GM19463 (cell line): ENCODE results near the gene ITPKC.
"Not testable (repeated sequence)": the region's sequence is repeated elsewhere in the genome, so short reads cannot be mapped to it uniquely, and the experiment has no call there.

Experiments
- ATAC-seq: cut with Tn5 transposase; IDR thresholded peaks from one replicate; pipeline ENCODE4 v1.9.1; 2021; ENCODE audit warnings: mild to moderate bottlenecking, moderate library complexity; ENCODE audit not compliant: unreplicated experiment

Gene ITPKC

DNA sequence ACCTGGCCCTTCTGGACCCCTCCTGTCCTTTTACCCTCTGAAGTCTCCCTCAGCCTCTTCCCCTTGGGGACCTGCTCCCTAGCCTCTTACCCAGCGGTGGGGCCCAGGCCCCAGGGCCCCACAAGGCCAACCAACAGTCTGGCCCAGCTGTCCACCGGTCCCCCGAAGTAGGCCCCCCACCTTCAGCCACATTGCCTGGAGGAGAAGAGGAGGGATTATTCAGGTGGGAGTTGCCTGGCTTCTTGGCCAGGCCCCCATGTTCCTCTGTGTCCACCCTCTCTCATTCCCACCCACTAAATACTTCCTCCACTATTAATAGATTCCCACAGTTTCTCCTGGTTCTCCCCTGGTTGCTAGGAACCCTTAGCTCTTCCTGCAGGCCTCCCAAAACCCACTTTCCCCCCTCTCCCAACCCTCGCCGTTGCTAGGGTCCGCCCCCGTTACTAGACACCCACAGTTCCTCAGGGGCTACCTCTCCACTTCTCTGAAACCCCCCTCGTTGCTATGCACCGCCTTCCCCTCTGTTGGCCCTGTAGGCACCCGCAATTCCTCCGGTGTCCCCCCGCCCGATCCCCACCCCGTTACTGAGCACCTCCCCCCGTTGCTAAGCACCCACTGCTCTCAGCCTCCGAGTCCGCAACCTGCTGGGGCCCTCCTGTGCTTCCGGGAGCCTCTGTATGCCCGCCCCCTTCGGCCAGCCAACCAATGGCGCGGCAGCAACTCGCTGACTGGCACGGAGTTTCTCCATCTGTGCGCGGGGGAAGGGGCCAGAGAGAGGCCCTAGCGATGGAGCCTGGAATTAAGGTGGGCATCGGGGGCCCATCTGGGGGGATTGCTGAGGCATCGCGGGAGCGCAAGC lies 2.2 kb upstream of the ITPKC start:
- peak; percentile 68 for ATAC-seq

DNA sequence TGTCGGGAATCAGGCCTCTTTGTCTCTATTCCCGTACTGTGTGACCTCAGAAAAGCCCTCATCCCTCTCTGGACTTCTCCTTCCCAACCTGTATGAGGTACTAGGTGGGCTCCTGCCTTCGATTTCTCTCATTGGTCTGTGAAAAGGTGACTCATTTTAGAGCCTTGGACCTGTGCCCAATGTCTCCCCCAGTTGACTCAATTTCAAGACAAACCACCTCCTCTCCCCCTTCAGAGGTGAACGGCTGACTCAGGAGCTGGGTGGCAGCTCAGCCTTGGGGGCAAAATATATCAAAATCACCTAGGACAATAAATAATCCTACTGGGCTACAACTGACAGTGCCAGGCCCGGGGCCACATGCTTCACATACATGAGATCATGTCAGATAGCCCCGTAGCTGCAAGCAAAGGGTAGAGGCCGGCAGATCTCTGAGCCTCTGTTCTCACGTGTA lies 856 bp upstream of the ITPKC start:
- no peak for ATAC-seq

DNA sequence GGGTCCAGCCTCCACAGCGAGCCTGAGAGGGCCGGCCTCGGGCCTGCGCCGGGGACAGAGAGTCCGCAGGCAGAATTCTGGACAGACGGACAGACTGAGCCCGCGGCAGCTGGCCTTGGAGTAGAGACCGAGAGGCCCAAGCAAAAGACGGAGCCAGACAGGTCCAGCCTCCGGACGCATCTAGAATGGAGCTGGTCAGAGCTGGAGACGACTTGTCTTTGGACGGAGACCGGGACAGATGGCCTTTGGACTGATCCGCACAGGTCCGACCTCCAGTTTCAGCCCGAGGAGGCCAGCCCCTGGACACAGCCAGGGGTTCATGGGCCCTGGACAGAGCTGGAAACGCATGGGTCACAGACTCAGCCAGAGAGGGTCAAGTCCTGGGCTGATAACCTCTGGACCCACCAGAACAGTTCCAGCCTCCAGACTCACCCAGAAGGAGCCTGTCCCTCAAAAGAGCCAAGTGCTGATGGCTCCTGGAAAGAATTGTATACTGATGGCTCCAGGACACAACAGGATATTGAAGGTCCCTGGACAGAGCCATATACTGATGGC lies 490 bp downstream of the ITPKC start:
- no peak for ATAC-seq

DNA sequence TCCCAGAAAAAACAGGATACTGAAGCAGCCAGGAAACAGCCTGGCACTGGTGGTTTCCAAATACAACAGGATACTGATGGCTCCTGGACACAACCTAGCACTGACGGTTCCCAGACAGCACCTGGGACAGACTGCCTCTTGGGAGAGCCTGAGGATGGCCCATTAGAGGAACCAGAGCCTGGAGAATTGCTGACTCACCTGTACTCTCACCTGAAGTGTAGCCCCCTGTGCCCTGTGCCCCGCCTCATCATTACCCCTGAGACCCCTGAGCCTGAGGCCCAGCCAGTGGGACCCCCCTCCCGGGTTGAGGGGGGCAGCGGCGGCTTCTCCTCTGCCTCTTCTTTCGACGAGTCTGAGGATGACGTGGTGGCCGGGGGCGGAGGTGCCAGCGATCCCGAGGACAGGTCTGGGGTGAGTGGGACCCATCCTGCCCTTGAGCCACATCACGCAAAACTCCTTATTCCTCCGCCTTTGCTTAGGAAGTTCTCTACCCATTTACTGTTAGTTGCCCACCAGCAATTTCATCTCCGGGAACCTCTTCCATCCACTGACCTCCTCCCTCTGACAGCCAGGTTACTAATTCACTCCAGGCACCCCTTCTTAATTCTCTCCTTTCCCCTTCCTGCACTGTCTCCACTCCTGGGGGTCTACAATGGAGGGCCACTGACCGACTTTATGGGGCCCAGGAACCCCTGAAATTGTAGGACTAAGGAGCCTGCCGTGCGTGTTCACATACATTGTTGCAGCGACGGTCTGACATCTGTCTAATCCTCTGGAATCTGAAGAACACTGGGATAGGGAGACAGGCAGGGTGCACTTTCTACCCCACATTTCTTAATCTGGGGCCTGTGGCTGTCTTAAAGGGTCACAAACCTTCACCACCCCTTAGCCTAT lies 1.2 kb downstream of the ITPKC start:
- ATAC-seq = no peak

DNA sequence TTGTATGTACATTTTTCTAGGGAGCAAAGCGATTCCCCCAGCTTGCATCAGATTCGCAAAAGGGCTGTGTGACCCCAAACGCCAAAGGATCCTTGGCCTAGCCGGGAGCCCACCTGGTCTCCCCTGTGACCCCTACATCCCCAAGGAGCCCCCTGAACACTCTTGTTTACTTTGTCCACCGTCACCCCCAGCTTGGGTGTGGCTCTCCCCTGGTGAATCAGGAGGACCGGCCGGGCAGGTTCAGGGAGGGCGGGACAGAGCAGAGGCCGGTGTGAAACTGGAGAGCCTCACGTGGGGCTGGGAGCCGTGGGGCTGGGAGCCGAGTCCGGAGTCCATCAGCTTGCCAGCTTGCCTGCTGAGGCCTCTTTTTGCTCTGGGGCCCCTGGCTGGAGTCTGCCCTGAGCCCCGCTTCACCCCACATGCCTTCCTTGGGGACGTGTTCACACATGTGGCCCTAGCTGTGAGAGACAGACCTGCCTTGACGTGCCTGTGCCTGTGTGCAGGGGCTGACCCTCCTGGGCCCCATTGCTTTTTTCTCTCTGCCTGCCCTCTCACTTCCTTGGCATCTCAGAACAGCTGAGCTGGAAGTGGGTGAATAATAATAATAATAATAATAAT lies 2.0 kb downstream of the ITPKC start:
- no peak for ATAC-seq

DNA sequence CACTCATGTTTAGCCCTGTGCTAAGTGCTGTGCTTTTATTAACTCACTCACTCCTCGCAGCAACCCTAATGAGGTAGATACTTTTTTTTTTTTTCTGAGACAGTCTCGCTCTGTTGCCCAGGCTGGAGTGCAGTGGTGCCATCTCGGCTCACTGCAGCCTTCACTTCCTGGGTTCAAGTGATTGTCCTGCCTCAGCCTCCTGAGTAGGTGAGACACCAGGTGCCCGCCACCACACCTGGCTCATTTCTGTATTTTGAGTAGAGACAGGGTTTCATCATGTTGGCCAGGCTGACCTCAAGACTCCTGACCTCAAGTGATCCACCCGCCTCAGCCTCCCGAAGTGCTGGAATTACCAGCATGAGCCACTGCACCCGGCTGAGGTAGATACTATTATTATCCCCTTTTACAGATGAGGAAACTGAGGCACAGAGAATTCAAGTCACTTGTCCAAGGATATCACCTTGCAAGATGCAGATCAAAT lies 2.5 kb downstream of the ITPKC start:
- no peak for ATAC-seq

DNA sequence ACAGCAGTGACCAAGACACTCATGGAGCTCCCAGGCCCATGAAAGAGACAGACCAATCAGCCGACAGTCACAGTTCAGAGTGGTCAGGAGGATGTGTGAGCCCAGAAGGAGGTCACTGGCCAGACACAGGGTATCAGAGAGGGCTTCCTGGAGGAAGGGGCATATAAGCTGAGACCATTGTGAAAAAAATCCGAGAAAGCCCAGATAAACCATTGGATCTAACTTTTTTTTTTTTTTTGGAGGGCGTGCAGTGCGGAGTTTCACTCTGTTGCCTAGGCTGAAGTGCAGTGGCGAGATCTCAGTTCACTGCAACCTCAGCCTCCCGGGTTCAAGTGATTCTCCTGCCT lies 4.2 kb downstream of the ITPKC start:
- ATAC-seq = no peak

DNA sequence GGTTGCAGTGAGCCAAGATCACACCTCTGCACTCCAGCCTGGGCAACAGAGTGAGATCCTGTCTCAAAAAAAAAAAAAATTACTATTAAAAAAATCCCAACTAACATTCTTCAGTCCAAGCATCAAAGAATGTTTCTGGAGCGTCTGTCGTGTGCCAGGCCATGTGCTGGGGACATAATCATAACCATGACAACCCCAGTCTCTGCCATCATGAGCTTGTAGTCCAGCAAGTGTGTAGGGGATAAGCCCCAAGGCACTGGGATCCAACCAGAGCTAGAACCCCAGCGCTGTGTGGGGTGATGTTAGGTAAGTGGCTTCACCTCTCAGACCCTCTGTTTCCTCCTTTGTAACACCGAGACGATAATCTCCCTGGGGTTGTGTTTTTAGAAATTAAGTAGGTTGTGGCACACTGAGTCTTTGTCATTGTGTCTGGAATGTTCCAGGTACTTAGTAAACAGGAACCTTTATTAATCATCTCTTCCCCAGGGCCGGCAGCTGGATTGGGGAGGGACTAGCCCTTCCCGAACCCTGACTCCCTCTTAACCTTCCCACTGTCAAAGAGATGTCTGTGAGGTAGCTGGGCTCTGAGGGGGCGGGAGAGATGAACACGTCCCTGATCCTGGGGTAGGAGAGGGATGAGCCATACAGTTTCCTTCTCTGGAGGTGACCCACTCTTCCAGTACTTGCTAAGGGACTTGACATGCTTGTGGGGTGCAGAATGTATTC lies 5.2 kb downstream of the ITPKC start:
- no peak for ATAC-seq

DNA sequence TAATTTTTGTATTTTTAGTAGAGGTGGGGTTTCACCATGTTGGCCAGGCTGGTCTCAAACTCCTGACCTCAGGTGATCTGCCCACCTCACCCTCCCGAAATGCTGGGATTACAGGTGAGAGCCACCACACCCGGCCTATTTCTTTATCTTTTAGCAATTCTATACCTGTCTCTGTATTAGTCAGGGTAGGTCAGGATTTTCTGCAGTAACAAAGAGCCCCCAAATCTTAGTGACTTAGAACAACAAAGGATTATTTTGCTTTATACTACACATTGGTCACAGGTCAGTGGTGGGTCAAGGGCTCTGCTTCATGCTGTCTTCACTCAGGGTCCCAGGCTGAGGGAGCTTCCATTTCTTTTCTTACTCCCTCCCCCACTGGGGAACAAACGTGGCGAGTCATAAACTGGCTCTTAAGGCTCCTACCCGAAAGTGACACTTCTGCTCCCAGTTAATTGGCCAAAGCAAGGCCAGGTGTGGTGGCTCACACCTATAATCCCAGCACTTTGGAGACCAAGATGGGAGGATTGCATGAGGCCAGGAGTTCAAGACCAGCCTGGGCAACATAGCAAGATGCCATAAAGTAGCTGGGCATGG lies 6.8 kb downstream of the ITPKC start:
- ATAC-seq = no peak

DNA sequence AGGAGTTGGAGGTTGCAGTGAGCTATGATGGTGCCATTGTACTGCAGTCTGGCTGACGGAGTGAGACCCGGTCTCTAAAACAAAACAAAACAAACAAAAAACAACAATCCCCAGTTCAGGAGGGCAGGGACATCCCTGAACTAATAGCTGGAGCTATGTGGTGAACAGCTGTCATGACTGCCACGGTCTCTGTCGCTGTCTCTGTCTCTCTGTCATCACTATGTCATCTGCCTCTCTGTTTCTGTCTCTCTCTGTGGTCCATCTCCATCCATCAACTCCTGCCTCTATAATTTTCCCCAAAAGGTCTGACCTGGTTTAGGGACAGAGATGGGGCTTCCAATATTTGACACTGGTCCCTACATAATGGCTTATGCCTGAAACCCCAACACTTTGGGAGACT lies 7.4 kb downstream of the ITPKC start:
- no peak for ATAC-seq

DNA sequence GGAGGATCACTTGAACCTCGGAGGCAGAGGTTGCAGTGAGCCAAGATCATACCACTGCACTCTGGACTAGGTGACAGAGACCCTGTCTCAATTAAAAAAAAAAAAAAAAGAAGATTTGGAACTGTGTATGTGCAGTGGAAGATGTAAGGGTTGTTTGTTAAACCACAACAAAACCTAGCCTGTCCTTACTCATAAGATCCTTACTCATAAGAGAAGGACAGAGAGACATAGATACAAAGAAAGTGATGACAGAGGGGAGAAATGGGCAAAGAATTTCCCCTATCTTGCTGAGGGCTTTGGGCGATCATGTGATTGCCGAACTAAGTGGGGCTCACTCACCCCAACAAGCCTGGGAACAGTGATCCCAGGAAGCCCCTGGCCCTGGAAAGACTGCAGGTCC lies 7.9 kb downstream of the ITPKC start:
- ATAC-seq = no peak

DNA sequence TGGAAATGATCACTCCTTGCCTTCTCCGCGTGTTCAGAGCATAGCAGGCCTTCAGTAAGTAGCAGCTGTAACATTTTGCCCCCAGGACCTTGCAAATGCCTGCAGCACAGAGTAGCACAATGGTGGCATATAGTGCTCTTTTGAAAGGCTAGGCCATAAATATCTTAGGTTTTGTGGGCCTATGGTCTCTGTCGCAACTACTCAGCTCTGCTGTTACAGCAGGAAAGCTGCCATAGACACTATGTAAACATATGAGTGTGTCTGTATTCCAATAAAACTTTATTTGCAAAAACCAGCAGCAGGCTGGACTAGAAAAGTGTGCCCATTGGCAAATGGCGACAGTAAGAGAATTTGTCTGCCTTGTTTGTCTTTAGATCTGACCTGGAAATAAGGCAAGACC lies 9.4 kb downstream of the ITPKC start:
- no peak for ATAC-seq

DNA sequence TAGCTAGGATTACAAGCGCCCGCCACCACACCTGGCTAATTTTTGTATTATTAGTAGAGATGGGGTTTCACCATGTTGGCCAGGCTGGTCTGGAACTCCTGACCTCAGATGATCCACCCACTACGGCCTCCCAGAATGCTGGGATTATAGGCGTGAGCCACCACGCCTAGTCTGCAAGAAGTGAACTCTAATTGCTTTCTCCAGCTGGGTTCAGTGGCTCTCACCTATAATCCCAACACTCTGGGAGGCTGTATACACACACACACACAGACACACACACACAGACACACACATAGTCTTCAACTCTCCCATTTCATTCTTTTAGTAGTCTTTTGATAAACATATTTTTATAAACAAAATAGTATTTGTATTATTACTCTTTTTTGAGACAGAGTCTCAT lies 13.2 kb downstream of the ITPKC start:
- ATAC-seq = not testable (repeated sequence)

DNA sequence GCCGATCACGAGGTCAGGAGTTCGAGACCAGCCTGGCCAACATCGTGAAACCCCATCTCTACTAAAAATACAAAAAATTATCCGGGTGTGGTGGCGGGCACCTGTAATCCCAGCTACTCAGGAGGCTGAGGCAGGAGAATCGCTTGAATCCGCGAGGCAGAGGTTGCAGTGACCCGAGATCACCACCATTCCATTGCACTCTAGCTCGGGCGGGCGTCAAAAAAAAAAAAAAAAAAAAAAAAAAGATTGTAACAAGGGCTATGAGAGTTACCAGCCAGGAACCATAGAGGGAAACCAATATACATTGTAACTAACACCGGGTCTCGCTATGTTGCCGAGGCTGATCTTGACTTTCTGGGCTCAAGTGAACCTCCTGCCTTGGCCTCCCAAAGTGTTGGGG lies 15.4 kb downstream of the ITPKC start:
- ATAC-seq = not testable (repeated sequence)

DNA sequence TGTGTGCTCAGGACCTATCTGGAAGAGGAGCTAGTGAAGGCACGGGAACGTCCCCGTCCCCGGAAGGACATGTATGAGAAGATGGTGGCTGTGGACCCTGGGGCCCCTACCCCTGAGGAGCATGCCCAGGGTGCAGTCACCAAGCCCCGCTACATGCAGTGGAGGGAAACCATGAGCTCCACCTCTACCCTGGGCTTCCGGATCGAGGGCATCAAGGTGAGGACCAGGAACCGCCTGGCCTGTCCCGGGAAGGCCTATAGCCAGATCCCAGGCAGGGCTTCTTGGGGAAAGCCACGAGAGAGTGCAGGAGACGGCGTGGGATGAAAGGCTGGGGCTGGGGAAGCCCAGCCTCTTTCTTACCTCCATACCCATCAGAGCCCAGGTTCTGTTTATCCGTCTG lies 16.2 kb downstream of the ITPKC start:
- no peak for ATAC-seq

DNA sequence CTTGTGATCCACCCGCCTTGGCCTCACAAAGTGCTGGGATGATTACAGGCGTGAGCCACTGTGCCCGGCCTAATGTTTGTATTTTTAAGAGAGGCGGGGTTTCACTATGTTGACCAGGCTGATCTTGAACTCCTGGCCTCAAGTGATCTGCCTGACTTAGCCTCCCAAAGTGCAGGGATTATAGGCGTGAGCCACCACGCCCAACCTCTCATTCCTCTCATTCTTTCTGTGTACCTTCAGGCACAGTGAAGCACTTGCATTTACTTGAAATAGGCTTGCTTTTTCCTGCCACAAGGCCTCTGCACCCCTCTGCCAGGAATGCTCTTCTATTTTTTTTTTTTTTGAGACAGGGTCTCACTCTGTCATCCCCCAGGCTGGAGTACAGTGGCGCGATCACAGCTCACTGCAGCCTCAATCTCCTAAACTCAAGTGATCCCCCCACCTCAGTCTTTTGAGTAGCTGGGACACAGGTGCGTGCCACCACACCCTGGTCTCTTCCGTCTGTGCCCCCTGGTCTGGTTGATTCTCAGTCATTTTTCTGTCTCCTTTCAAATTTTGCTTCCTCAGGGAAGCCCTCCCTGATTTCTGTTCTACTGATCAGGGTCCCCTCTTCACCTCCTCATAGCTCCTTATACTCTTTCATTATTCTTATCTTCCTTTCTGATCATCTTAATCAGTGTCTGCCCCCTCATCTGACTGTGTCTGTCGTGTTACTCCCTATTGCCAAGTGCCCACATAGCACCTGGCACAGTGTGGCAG lies 18.3 kb downstream of the ITPKC start:
- no peak for ATAC-seq

DNA sequence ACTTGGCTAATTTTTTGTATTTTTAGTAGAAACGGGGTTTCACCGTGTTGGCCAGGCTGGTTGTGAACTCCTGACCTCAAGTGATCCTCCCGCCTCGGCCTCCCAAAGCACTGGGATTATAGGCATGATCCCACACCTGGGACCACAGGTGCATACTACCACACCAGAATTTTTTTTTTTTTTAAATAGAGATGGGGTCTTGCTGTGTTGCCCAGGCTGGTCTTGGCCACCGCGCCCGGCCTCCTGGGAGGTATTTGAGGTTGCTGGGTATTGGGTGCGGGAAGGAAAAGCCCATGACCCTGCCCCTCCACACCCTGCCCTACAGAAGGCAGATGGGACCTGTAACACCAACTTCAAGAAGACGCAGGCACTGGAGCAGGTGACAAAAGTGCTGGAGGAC lies 19.7 kb downstream of the ITPKC start:
- no peak for ATAC-seq

DNA sequence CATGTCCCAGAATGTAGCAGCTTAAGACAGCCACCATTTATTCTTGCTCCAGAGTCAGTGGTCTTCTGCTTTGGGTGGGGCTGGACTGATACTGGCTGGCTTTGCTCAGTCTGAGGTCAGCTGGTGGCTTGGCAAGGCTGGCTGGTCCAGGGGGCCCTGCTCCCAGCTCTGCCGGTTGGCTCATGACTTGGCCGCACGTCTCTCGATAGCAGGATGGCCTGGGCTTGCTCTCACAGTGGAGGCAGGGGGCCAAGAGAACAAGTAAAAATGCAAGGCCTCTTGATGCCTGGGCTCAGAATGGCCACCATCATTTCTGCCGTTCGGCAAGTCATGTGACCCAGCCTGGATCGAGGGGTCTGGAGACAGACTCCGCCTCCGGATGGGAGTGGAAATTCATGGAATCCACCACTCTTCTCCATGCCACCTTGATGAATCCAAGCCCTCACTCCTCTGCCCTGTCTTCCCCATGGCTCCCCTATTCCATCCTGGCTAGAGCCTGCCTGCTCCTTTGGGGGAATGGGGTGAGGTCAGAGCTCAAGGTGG lies 20.3 kb downstream of the ITPKC start:
- ATAC-seq = no peak
